ENCODE results near the gene DCTPP1.

Gene DCTPP1

GRCh38 chr16:30414159-30414558 lies 15.7 kb downstream of the DCTPP1 start:
- TF ChIP-seq GLIS3 (CRISPR knock-in tag; IDR thresholded peaks at IDR 0.05): no peak
- TF ChIP-seq ZFP30 (CRISPR knock-in tag; IDR thresholded peaks at IDR 0.05): no peak
- no peak for TF ChIP-seq CREB5 (CRISPR knock-in tag; IDR thresholded peaks at IDR 0.05; ENCODE audit: low read depth)
- TF ChIP-seq BACH2 (CRISPR knock-in tag; IDR thresholded peaks at IDR 0.05; ENCODE audit: borderline replicate concordance): no peak
- TF ChIP-seq PPARA (CRISPR knock-in tag; IDR thresholded peaks at IDR 0.05; ENCODE audit: borderline replicate concordance): no peak
- TF ChIP-seq ZFP3 (CRISPR knock-in tag; IDR thresholded peaks at IDR 0.05): no peak
- TF ChIP-seq TSHZ2 (CRISPR knock-in tag; IDR thresholded peaks at IDR 0.05): no peak
- no peak for TF ChIP-seq CSRNP3 (CRISPR knock-in tag; IDR thresholded peaks at IDR 0.05)
- TF ChIP-seq ARNTL (CRISPR knock-in tag; IDR thresholded peaks at IDR 0.05; ENCODE audit: borderline replicate concordance, low read depth): no peak
- no peak for ATAC-seq

- no peak for TF ChIP-seq SNAI2 (CRISPR knock-in tag; IDR thresholded peaks at IDR 0.05)
- TF ChIP-seq ARNTL (CRISPR knock-in tag; IDR thresholded peaks at IDR 0.05; ENCODE audit: borderline replicate concordance, low read depth): no peak
- TF ChIP-seq ZFP30 (CRISPR knock-in tag; IDR thresholded peaks at IDR 0.05): no peak
- no peak for TF ChIP-seq ISL1 (CRISPR knock-in tag; IDR thresholded peaks at IDR 0.05)
- TF ChIP-seq ZFP3 (CRISPR knock-in tag; IDR thresholded peaks at IDR 0.05): no peak
- no peak for TF ChIP-seq ZNF70 (CRISPR knock-in tag; IDR thresholded peaks at IDR 0.05)
- TF ChIP-seq TCF4 (CRISPR knock-in tag; IDR thresholded peaks at IDR 0.05; ENCODE audit: borderline replicate concordance): no peak
- ATAC-seq: no peak
These were observed 16.6 kb downstream of the DCTPP1 start for GRCh38 chr16:30413112-30413806.

GRCh38 chr16:30409125-30410060 lies 20.4 kb downstream of the DCTPP1 start:
- TF ChIP-seq RARB (CRISPR knock-in tag; IDR thresholded peaks at IDR 0.05): no peak
- TF ChIP-seq ISL1 (CRISPR knock-in tag; IDR thresholded peaks at IDR 0.05): no peak
- TF ChIP-seq ZNF8 (CRISPR knock-in tag; IDR thresholded peaks at IDR 0.05): no peak
- no peak for TF ChIP-seq PPARA (CRISPR knock-in tag; IDR thresholded peaks at IDR 0.05; ENCODE audit: borderline replicate concordance)
- no peak for TF ChIP-seq SNAI2 (CRISPR knock-in tag; IDR thresholded peaks at IDR 0.05)
- TF ChIP-seq BACH2 (CRISPR knock-in tag; IDR thresholded peaks at IDR 0.05; ENCODE audit: borderline replicate concordance): no peak
- no peak for TF ChIP-seq ARNTL (CRISPR knock-in tag; IDR thresholded peaks at IDR 0.05; ENCODE audit: borderline replicate concordance, low read depth)
- TF ChIP-seq TCF4 (CRISPR knock-in tag; IDR thresholded peaks at IDR 0.05; ENCODE audit: borderline replicate concordance): no peak
- TF ChIP-seq ZNF70 (CRISPR knock-in tag; IDR thresholded peaks at IDR 0.05): no peak
- TF ChIP-seq ZFP3 (CRISPR knock-in tag; IDR thresholded peaks at IDR 0.05): no peak
- TF ChIP-seq TOX (CRISPR knock-in tag; IDR thresholded peaks at IDR 0.05; ENCODE audit: borderline replicate concordance): no peak
- no peak for TF ChIP-seq CREB5 (CRISPR knock-in tag; IDR thresholded peaks at IDR 0.05; ENCODE audit: low read depth)
- no peak for TF ChIP-seq PATZ1 (CRISPR knock-in tag; IDR thresholded peaks at IDR 0.05; ENCODE audit: borderline replicate concordance)
- no peak for TF ChIP-seq POU6F1 (CRISPR knock-in tag; IDR thresholded peaks at IDR 0.05; ENCODE audit: borderline replicate concordance, low read depth)
- TF ChIP-seq CSRNP3 (CRISPR knock-in tag; IDR thresholded peaks at IDR 0.05): no peak
- TF ChIP-seq CSDC2 (CRISPR knock-in tag; IDR thresholded peaks at IDR 0.05): no peak
- ATAC-seq: peak; percentile 81
